ENCODE measurements around the gene CASTOR1. TPM values are rescaled to one million over a fixed set of nuclear protein-coding genes. Genes with fewer than 3 reads are reported as not detected.
A peak's percentile ranks its signal among the peaks of the same experiment; 100 is the strongest.

CASTOR1 gene
- total RNA-seq, 2 experiments from 2014 or later, result 4.5 to 9.1 TPM

DNA sequence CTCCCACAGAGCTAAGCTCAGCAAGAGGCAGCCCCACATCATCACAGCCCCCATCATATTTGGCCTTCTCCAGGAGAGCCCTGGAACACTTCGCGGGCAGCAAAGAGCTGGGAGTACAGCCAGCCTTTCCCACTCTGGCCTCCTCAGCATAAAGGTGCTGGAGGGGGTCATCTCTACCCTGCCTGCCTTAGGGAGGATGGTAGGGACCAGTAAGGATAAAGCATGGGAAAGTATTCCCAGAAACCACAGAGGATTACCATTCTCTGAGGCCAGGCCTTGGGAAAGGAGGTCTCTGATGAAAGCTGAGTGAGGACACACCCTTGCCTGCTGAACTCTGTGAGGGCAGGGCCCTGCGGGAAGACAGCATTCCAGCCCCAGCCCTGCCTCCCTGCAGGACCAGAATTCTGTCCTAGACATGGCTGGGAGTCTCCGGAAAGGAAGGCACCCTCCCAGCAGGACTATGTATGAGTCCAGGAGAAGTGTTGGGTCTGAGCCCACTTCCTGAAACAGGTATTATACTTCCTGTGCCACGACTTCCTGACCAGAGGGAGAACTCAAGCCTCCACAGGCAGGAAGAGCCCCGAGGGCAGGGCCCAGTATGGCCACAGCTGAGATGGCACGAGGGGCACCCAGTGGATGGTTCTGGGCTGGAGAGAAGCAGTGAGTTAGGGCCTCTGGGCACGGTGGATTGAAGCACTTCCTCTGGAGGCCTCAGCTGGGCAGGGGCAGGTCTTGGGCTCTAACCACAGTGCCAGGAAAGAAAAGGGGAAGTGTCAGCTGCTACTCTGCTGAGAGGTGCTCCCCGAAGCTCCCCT, 12.9 kb upstream of the CASTOR1 start:
- H2AFZ ChIP-seq (ENCODE audit: low read length), result peak overlapping the region; percentile 9; the same call in 1 of the 2 replicates

DNA sequence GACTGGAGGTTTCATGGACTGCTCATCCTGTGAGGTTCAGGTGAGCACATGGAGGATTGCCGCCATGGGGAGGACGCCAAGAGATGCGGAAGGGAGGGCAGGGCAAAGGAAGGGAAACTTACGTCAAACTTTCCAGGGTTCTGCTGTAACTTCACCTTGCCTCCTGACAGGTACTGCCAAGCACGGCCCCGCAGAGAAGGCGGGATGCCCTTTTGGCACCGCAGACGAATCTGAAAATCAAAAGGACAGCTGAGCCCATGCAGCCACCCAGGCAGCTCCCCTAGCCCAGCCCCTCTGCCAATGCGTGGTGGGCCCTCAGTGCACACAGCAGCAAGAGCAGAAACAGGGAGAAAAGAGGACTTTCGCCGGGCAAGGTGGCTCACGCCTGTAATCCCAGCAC, 10.0 kb upstream of the CASTOR1 start:
- H3K79me2 ChIP-seq (ENCODE audit: insufficient read depth, low read depth, low read length), result no peaks in the 10 kb centered on the region; the same call in 1 of the 2 replicates
- ChIA-PET CTCF (ENCODE audit: unreplicated experiment) (no interaction called here), POLR2A (no interaction called here)
- H2AFZ ChIP-seq (ENCODE audit: low read length), result no peak overlapping the region
- no peaks in the 10 kb centered on the region for H3K9me3 ChIP-seq (ENCODE audit: low read length)
- no TSS peak for BruUV-seq (replicated peaks)
- H3K4me1 ChIP-seq (ENCODE audit: insufficient read depth, low read length, poor library complexity, severe bottlenecking), result peaks cover 45% of the 10 kb centered on the region
- no peak overlapping the region for H3K4me2 ChIP-seq (ENCODE audit: low read length)
- no peak overlapping the region for H3K4me3 ChIP-seq (ENCODE audit: low read depth, low read length, poor library complexity, severe bottlenecking)
- peaks cover 21% of the 10 kb centered on the region for H3K36me3 ChIP-seq (ENCODE audit: insufficient read depth, low read length)
- H4K20me1 ChIP-seq (ENCODE audit: insufficient read depth, low read length), result no peaks in the 10 kb centered on the region
- no peaks in the 10 kb centered on the region for H3K9me2 ChIP-seq (ENCODE audit: insufficient read depth, low read length)
- H3K27ac ChIP-seq (ENCODE audit: low read depth, low read length, poor library complexity, severe bottlenecking), result no peak overlapping the region
- TF ChIP-seq, protein P1, sequence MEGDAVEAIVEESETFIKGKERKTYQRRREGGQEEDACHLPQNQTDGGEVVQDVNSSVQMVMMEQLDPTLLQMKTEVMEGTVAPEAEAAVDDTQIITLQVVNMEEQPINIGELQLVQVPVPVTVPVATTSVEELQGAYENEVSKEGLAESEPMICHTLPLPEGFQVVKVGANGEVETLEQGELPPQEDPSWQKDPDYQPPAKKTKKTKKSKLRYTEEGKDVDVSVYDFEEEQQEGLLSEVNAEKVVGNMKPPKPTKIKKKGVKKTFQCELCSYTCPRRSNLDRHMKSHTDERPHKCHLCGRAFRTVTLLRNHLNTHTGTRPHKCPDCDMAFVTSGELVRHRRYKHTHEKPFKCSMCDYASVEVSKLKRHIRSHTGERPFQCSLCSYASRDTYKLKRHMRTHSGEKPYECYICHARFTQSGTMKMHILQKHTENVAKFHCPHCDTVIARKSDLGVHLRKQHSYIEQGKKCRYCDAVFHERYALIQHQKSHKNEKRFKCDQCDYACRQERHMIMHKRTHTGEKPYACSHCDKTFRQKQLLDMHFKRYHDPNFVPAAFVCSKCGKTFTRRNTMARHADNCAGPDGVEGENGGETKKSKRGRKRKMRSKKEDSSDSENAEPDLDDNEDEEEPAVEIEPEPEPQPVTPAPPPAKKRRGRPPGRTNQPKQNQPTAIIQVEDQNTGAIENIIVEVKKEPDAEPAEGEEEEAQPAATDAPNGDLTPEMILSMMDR (conservative IDR thresholded peaks at IDR 0.05; ENCODE audit: low read length), result no peak
- TF ChIP-seq EZH2phosphoT487 (IDR thresholded peaks at IDR 0.05; ENCODE audit: borderline replicate concordance, low read depth, low read length), result no peak
- no peak for DNase-seq (ENCODE audit: low spot score)
- intact Hi-C loops (cut with micrococcal nuclease; ENCODE audit: unreplicated experiment), result no loop called here

More for the DNA sequence above, 12.9 kb upstream of the CASTOR1 start:
- H3K27ac ChIP-seq (ENCODE audit: low read depth, low read length, poor library complexity, severe bottlenecking), result peak overlapping the region; percentile 94
- H3K79me2 ChIP-seq (ENCODE audit: insufficient read depth, low read depth, low read length), result peaks cover under 1% of the 10 kb centered on the region; the same call in 1 of the 2 replicates
- H3K9me2 ChIP-seq (ENCODE audit: insufficient read depth, low read length), result no peaks in the 10 kb centered on the region
- H3K4me3 ChIP-seq (ENCODE audit: low read depth, low read length, poor library complexity, severe bottlenecking), result peak overlapping the region; percentile 11
- ChIA-PET POLR2A (interaction anchor here (1.6 to 4.1 kb wide), 3 partner anchors 11 to 25 kb away, joined by 4 to 22 read pairs (median 14); partner anchors contain the start of genes CASTOR1 and TBC1D10A), CTCF (ENCODE audit: unreplicated experiment) (interaction anchor here (0.5 to 1.5 kb wide), 2 partner anchors 14 to 130 kb away, joined by 3 read pairs; no protein-coding TSS in a partner anchor)
- no peaks in the 10 kb centered on the region for H4K20me1 ChIP-seq (ENCODE audit: insufficient read depth, low read length)
- H3K4me1 ChIP-seq (ENCODE audit: insufficient read depth, low read length, poor library complexity, severe bottlenecking), result peaks cover 69% of the 10 kb centered on the region
- H3K36me3 ChIP-seq (ENCODE audit: insufficient read depth, low read length), result peaks cover 19% of the 10 kb centered on the region
- no TSS peak for BruUV-seq (replicated peaks)
- peak overlapping the region; percentile 57 for H3K4me2 ChIP-seq (ENCODE audit: low read length)
- H3K9me3 ChIP-seq (ENCODE audit: low read length), result no peaks in the 10 kb centered on the region
- peak; percentile 67 for DNase-seq (ENCODE audit: low spot score)
- intact Hi-C loops (cut with micrococcal nuclease; ENCODE audit: unreplicated experiment), result no loop called here
- no peak for TF ChIP-seq EZH2phosphoT487 (IDR thresholded peaks at IDR 0.05; ENCODE audit: borderline replicate concordance, low read depth, low read length)
- TF ChIP-seq, protein P1 (conservative IDR thresholded peaks at IDR 0.05; ENCODE audit: low read length), result no peak

All from OCI-LY7 (cell line).